Mucosa of stomach (tissue), 1 donor: Measurements from ENCODE around the gene SKA3.

Source experiments
- H3K27me3 ChIP-seq: one replicate; pipeline ENCODE4 v1.7.0; 2013; ENCODE audit warnings: mild to moderate bottlenecking, low read length; ENCODE audit not compliant: control insufficient read depth, insufficient read depth
- H3K36me3 ChIP-seq: one replicate; pipeline ENCODE4 v1.7.0; 2013; ENCODE audit warnings: low read length; ENCODE audit not compliant: control insufficient read depth, insufficient read depth
- H3K4me1 ChIP-seq: one replicate; pipeline ENCODE4 v1.7.0; 2013; ENCODE audit warnings: mild to moderate bottlenecking, low read length; ENCODE audit not compliant: control insufficient read depth, insufficient read depth
- H3K4me3 ChIP-seq: one replicate; pipeline ENCODE4 v1.7.0; 2013; ENCODE audit warnings: low read length
- H3K9ac ChIP-seq: one replicate; pipeline ENCODE4 v1.7.0; 2013; ENCODE audit warnings: mild to moderate bottlenecking, low read length, moderate library complexity
- H3K9me3 ChIP-seq: one replicate; pipeline ENCODE4 v1.7.0; 2013; ENCODE audit warnings: mild to moderate bottlenecking, low read length, moderate library complexity; ENCODE audit not compliant: control insufficient read depth
- donor health status: Pancreatic carcinoma.

SKA3 gene

DNA sequence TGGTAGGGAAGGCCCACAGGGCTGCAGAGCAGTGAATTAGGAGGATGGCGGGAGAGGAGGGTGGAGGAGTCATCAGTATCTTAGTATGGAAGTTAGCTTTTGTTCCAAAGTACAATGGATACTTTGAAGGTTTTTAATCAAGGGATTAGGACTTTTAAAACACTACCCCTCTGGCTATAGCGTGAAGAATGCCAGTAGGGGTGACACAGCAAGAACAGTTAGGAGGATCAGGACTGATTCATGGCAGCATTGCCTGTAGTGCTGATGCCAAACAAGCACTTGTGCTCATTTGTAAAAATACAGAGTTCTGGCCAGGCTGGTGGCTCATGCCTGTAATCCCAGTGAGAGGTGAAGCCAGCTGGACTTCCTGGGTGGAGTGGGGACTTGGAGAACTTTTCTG, 46.2 kb downstream of the SKA3 start:
- H3K9me3 ChIP-seq, result no peaks in the 10 kb centered on the region

DNA sequence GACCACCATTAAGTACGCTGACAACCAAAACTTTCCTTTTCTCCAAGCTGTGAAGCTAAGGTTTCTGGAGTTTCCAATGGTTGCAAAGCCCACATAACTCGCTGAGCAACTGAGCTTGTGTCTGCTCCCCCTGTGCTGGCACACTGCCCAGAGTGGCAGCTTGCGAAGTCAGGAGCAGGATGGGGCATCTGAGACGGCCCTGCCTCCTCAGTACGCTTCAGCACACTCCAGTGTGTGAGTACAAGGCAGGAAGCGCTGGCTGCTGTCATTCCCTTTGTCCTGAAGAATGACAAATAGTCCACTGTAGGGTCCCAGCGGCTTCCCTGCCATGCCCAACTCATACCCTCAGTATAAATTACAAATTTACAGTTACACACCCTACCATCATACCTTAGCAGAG, 51.5 kb downstream of the SKA3 start:
- Histone ChIP-seq H3K9ac (no peak overlapping the region), H3K27me3 (no peaks in the 10 kb centered on the region), H3K36me3 (no peaks in the 10 kb centered on the region), H3K4me1 (no peaks in the 10 kb centered on the region), H3K9me3 (no peaks in the 10 kb centered on the region), H3K4me3 (no peak overlapping the region)

More for the DNA sequence above, 46.2 kb downstream of the SKA3 start:
- H3K36me3 ChIP-seq, result no peaks in the 10 kb centered on the region
- no peak overlapping the region for H3K4me3 ChIP-seq
- no peaks in the 10 kb centered on the region for H3K4me1 ChIP-seq
- H3K27me3 ChIP-seq, result peaks cover 3% of the 10 kb centered on the region
- no peak overlapping the region for H3K9ac ChIP-seq

DNA sequence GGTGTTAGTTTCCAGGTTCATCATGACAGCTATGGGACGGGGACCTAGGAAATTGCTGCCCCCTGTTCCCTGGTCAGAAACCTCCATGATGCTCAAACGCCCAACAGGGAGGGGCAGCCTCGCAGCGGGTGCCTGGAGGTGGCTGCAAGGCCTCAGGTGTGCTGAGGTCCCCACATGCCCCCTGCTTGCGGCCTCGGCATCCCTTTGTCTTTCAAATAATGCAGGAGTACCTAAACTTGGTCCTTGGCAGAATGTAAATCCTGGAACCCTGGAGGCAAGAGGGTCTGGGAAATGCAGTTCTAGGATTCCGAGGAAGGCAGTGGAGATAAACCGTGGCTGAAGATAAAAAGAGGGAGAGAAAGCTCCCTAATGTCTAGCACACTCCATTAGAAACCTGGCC, 52.4 kb downstream of the SKA3 start:
- Histone ChIP-seq H3K9me3 (no peaks in the 10 kb centered on the region), H3K36me3 (no peaks in the 10 kb centered on the region), H3K4me1 (no peaks in the 10 kb centered on the region), H3K9ac (no peak overlapping the region), H3K4me3 (no peak overlapping the region), H3K27me3 (no peaks in the 10 kb centered on the region)

DNA sequence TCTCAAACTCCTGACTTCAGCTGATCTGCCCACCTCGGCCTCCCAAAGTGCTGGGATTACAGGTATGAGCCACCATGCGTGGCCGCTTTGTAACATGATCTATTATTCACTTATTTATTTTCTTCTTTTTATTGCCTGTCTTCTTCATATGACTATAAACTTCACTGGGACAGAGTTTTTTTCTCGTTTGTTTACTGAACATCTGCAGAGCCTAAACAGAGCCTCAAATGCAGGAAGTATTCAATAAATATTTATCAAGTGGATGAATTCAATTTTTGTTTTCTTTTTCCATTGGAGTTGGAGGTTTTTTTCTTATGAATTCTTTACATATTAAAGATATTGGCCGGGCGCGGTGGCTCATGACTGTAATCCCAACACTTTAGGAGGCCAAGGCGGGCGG, 54.7 kb downstream of the SKA3 start:
- H3K4me1 ChIP-seq, result no peaks in the 10 kb centered on the region
- H3K27me3 ChIP-seq, result no peaks in the 10 kb centered on the region

DNA sequence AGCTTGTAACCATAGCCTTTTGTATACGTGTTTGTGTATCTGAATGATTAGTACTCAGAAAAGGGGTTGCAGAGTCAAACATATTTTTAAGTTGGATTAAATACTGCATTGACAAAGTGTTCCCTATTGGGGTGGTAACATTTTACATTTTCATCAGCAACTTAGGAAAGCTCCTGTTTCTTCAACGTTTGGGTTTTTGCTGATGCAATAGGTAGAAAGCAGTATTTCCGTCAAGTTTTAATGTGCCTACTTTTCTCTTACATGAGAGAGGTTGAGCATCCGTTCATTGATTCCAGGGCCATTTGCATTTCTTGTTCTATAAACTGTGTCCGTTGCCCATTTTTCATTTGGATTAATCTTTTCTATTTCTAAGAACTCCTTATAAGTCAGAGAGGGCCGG, 56.2 kb downstream of the SKA3 start:
- Histone ChIP-seq H3K4me1 (no peaks in the 10 kb centered on the region), H3K9me3 (no peaks in the 10 kb centered on the region), H3K9ac (no peak overlapping the region), H3K36me3 (no peaks in the 10 kb centered on the region), H3K4me3 (no peak overlapping the region), H3K27me3 (no peaks in the 10 kb centered on the region)

More for the DNA sequence above, 54.7 kb downstream of the SKA3 start:
- no peaks in the 10 kb centered on the region for H3K9me3 ChIP-seq
- H3K4me3 ChIP-seq, result no peak overlapping the region
- H3K36me3 ChIP-seq, result no peaks in the 10 kb centered on the region
- no peak overlapping the region for H3K9ac ChIP-seq

DNA sequence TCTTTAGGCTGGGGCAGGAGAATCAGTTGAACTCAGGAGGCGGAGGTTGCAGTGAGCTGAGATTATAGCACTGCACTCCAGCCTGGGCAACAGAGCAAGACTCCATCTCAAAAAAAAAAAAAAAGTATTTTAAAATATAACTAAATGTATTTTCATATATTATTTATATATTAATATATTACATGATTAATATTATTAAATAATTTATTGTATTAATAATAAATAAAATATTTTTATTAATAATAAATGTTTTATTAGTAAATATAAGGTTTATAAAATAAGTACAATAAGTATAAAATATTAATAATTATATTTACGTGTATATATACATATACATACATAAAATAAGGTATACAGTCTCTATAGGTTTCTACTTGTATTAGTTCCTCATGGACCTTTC, 56.8 kb downstream of the SKA3 start:
- Histone ChIP-seq H3K9me3 (no peaks in the 10 kb centered on the region), H3K9ac (no peak overlapping the region), H3K4me1 (no peaks in the 10 kb centered on the region), H3K27me3 (no peaks in the 10 kb centered on the region), H3K36me3 (no peaks in the 10 kb centered on the region), H3K4me3 (no peak overlapping the region)

DNA sequence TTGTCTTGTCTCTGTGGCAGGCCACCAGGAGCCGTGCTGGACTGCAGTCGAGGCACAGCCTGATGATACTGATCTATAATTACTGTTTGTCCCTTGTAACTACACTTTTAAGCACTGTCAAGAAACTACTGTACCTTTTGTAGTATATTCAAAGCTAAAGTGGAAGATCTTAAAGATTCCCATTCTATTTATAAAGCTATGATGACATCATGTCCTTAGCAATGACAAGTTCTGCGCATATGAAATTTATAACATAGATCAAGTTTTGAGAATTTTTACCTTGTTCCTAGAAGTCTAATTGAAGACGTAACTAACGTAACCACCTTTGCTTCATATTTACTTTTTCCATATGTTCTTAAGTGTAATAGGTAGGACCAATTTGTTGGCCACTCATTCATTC, 58.2 kb downstream of the SKA3 start:
- no peaks in the 10 kb centered on the region for H3K4me1 ChIP-seq
- no peak overlapping the region for H3K4me3 ChIP-seq
- no peaks in the 10 kb centered on the region for H3K36me3 ChIP-seq
- H3K9me3 ChIP-seq, result no peaks in the 10 kb centered on the region
- no peak overlapping the region for H3K9ac ChIP-seq
- no peaks in the 10 kb centered on the region for H3K27me3 ChIP-seq

DNA sequence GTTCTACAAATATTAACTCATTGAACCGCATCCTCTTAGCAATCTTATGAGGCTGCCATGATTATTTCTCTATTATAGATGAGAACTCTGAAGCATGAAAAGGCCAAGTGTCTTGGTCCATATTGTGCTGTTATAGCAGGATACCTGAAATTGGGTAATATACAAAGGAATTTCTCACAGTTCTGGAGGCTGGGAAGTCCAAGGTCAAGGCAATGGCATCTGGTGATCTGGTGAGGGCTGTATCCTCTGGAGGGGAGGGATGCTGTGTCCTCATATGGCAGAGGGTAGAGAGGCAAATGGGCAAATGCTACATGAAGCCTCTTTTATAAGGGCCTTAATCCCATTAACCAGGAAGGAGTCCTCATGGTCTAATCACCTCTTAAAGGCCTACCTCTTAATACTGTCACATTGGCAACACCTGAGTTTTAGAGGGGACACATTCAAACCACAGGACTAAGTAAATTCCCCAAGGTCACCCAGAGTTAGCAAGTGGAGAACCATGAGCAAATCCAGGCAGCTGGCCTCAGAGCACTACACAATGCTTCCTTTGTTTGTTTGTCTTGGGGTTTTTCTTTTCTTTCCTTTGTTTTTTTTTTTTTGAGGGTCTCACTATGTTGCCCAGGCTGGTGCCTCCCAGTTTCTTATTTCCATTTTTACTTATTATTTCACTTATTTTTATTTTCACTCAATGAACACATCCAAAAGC, 59.1 kb downstream of the SKA3 start:
- H3K36me3 ChIP-seq, result no peaks in the 10 kb centered on the region
- no peak overlapping the region for H3K9ac ChIP-seq
- H3K4me3 ChIP-seq, result no peak overlapping the region
- H3K4me1 ChIP-seq, result no peaks in the 10 kb centered on the region
- no peaks in the 10 kb centered on the region for H3K9me3 ChIP-seq
- H3K27me3 ChIP-seq, result no peaks in the 10 kb centered on the region

DNA sequence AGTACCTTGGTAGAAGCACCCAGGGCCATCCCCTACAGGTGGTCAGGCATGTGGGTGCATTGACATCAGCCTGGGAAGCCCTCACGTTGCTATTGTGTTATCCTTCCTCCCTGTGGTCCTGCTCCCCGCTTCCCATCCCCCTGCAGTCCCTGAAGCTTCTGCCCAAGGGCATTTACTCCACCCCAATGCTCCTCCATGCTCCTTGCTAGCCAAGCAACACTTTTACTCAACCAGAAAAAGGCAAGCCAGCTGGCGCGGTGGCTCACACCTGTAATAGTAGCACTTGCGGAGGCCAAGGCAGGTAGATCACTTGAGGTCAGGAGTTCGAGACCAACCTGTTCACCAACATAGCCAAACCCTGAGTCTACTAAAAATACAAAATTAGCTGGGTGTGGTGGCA, 60.2 kb downstream of the SKA3 start:
- Histone ChIP-seq H3K4me1 (no peaks in the 10 kb centered on the region), H3K36me3 (no peaks in the 10 kb centered on the region), H3K4me3 (no peak overlapping the region), H3K9me3 (no peaks in the 10 kb centered on the region), H3K9ac (no peak overlapping the region), H3K27me3 (no peaks in the 10 kb centered on the region)

DNA sequence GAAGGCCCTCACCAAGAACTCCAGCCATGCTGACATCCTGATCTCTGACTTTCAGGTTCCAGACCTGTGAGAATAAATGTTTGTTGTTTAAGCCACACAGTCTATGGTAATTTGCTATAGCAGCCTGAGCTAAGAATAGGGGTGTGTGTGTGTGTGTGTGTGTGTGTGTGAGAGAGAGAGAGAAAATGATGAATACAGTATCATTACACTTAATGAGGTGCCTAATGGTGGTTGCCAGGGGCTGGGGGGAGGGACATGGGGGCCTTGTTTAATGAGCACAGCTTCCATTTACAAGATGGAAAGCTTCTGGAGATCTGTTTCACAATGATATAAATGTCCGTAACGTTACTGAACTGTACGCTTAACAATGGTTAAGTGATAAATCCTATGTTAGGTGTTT, 61.1 kb downstream of the SKA3 start:
- H3K27me3 ChIP-seq, result no peaks in the 10 kb centered on the region
- no peaks in the 10 kb centered on the region for H3K4me1 ChIP-seq
- no peak overlapping the region for H3K9ac ChIP-seq
- no peaks in the 10 kb centered on the region for H3K36me3 ChIP-seq
- H3K9me3 ChIP-seq, result no peaks in the 10 kb centered on the region
- no peak overlapping the region for H3K4me3 ChIP-seq

DNA sequence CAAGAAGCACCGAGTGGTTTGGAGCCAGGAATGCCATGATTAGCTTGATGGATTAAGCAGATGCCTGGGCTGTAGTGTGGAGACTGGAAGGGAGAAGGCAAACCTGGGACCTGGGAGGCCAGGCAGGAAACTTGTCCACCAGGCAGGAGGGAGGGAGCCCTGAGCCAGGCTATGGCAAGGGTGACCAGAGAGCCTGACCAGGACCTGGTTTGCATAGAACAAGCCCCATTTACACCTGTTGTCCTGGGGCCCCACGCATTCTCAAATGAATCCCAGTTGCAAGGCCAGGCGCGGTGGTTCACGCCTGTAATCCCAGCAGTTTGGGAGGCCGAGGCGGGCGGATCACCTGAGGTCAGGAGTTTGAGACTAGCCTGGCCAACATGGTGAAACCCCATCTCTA, 64.8 kb downstream of the SKA3 start:
- no peak overlapping the region for H3K9ac ChIP-seq
- H3K27me3 ChIP-seq, result no peaks in the 10 kb centered on the region
- H3K4me3 ChIP-seq, result no peak overlapping the region
- no peaks in the 10 kb centered on the region for H3K9me3 ChIP-seq
- H3K36me3 ChIP-seq, result no peaks in the 10 kb centered on the region
- H3K4me1 ChIP-seq, result no peaks in the 10 kb centered on the region

DNA sequence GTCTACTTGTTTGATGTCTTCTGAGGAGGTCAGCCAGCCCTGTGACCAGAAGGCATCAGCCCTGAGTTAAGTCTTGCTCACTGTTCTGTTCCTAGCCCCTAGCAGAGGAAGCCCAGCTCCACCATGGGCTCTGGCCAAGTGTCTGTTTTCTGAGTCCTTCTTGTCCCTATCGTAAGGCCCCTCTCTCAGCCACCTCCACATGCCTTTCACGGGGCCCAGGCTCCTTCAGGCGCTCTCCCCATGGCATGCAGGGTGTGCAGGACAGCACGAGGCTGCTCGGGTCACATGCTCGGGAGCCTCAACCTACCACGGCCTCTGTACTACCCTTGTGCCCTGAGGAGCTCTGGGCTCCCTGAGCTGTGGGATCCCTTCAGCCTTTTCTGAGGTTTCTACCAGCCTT, 67.2 kb downstream of the SKA3 start:
- no peaks in the 10 kb centered on the region for H3K9me3 ChIP-seq
- no peak overlapping the region for H3K9ac ChIP-seq
- no peaks in the 10 kb centered on the region for H3K27me3 ChIP-seq
- no peaks in the 10 kb centered on the region for H3K36me3 ChIP-seq
- no peaks in the 10 kb centered on the region for H3K4me1 ChIP-seq
- no peak overlapping the region for H3K4me3 ChIP-seq

DNA sequence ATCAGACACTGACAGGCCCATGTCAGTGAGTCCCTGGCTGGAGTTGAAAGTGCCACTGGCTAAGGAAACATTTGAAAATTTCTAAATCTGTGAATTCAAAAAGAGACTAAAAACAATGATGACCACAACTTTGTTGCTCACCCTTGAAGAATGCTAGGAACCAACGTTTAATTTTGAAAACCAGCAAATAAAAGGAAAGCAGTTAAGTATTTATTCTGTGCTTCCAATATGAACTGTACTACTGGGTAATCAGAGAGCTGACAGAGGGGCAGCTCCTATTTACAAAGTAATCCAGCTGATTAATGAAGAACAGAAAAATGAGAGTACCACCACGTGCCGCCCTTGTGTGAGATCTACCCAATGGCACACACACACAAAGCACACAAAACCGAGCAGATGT, 70.3 kb downstream of the SKA3 start:
- H3K9me3 ChIP-seq, result no peaks in the 10 kb centered on the region
- H3K9ac ChIP-seq, result no peak overlapping the region
- H3K4me1 ChIP-seq, result no peaks in the 10 kb centered on the region
- H3K27me3 ChIP-seq, result no peaks in the 10 kb centered on the region
- no peaks in the 10 kb centered on the region for H3K36me3 ChIP-seq
- no peak overlapping the region for H3K4me3 ChIP-seq
